ENCODE measurements around the gene DDX59.
A peak's percentile ranks its signal among the peaks of the same experiment; 100 is the strongest.

The DDX59 gene

DNA sequence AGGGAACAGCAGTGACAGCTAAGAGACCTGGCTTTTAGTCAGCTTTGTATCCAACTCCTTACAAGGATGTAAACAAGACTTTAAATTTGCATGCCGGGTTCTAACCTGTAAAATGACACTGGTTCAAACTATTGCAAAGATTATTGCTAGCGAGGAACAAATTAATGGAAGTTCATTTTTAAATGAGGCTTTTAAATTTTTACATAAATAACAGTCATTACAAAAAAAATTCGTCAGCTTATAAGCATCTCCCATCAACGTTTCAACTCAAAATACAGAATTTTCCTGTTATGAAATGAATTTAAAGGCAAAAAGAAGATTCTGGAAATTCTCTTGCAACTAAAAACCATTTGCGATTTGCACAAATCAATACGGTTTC is 49.8 kb downstream of the DDX59 start:
- no peak for DNase-seq (ENCODE audit: low read depth, low spot score)

DNA sequence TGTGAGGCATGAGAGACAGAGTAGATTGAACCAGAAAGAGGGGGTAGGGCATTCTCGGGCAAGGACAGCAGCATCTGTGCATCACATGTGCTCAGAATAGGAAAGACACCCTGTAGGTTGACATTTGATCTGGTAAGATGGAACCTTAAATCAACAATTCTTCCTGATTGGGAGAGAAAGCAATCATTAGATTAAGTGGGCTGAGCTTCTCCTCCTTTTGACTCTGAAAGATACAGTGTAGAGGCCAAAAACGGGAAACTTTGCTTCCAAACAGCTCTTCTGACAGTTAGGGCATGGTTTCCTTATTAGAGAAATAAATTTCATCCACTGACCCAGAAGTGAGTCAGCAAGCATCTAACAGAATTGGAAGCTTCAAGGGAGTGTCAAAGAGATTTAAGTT is 58.9 kb downstream of the DDX59 start:
- H3K27ac ChIP-seq (ENCODE audit: low read length): no peak overlapping the region
- H3K4me3 ChIP-seq (ENCODE audit: low read length): no peak overlapping the region
- no CpG with 5 or more reads among the region's 2 CpGs for WGBS (ENCODE audit: insufficient coverage, insufficient read length)
- no peaks in the 10 kb centered on the region for H3K27me3 ChIP-seq (ENCODE audit: control insufficient read depth, insufficient read depth, low read length)
- no peaks in the 10 kb centered on the region for H3K9me3 ChIP-seq (ENCODE audit: control insufficient read depth, insufficient read depth, low read length)
- peaks cover 3% of the 10 kb centered on the region; the same call in 1 of the 2 replicates for H3K36me3 ChIP-seq (ENCODE audit: control insufficient read depth, insufficient read depth, low read length)
- DNase-seq (ENCODE audit: low read depth, low spot score): no peak
- H3K4me1 ChIP-seq (ENCODE audit: control insufficient read depth, insufficient read depth, low read length): no peaks in the 10 kb centered on the region

More for the DNA sequence above, 49.8 kb downstream of the DDX59 start:
- Histone ChIP-seq H3K27ac (ENCODE audit: low read length) (no peak overlapping the region), H3K27me3 (ENCODE audit: control insufficient read depth, insufficient read depth, low read length) (0 out of 2 replicates have a peak, but pooled peaks cover 1% of the 10 kb centered on the region), H3K4me1 (ENCODE audit: control insufficient read depth, insufficient read depth, low read length) (no peaks in the 10 kb centered on the region), H3K9me3 (ENCODE audit: control insufficient read depth, insufficient read depth, low read length) (no peaks in the 10 kb centered on the region), H3K4me3 (ENCODE audit: low read length) (peak overlapping the region; percentile 99; the same call in 1 of the 2 replicates), H3K36me3 (ENCODE audit: control insufficient read depth, insufficient read depth, low read length) (peaks cover 7% of the 10 kb centered on the region; the same call in 1 of the 2 replicates)
- WGBS (ENCODE audit: insufficient coverage, insufficient read length): no CpG with 5 or more reads among the region's 6 CpGs

DNA sequence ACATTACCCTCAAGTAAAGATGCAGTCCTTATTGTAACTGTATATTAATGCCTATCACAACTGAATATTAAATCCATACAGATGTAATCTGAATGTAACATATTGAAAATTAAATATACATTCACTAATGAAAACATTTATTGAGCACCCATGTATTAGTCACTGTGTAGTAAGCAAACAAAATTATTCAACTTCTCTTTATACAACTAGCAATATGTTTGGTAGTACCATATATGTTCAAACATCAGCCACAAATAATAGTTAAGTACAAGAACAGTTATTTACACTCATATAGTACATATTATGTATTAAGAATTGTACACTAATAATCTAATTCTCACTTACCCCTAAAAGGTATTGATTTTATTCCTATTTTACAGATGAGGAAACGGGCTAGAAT is 67.1 kb downstream of the DDX59 start:
- Histone ChIP-seq H3K36me3 (ENCODE audit: control insufficient read depth, insufficient read depth, low read length) (peaks cover 3% of the 10 kb centered on the region; the same call in 1 of the 2 replicates), H3K27ac (ENCODE audit: low read length) (no peak overlapping the region), H3K4me3 (ENCODE audit: low read length) (no peak overlapping the region), H3K27me3 (ENCODE audit: control insufficient read depth, insufficient read depth, low read length) (no peaks in the 10 kb centered on the region), H3K4me1 (ENCODE audit: control insufficient read depth, insufficient read depth, low read length) (no peaks in the 10 kb centered on the region), H3K9me3 (ENCODE audit: control insufficient read depth, insufficient read depth, low read length) (no peaks in the 10 kb centered on the region)
- no peak for DNase-seq (ENCODE audit: low read depth, low spot score)
- no CpG with 5 or more reads among the region's 1 CpG for WGBS (ENCODE audit: insufficient coverage, insufficient read length)
